ENCODE results near the gene VOPP1.

VOPP1 gene

DNA sequence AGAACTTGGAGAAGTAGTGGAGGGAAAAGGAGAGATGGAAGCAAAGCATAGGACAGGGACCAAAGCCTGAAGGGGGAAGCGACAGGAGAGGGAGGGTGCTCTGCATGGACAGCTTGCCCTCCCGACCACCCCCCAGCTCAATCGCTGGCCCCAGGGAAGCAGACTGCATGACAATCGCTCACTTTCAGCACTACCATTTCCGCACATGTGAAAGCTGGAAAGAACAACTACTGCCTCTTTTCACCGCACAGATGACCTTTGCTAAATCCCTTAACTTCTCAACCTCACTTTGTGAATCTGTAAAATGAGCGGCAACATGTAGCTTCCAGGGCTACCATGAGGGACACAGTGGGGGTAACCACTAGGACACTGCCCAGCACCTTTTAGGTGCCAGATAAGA, 17.1 kb downstream of the VOPP1 start:
- no peak overlapping the region for H3K4me3 ChIP-seq (replicated peaks in 1 of 2; ENCODE audit: low read depth in 2 of 2, low read length in 2 of 2)
- TF ChIP-seq, protein P1, sequence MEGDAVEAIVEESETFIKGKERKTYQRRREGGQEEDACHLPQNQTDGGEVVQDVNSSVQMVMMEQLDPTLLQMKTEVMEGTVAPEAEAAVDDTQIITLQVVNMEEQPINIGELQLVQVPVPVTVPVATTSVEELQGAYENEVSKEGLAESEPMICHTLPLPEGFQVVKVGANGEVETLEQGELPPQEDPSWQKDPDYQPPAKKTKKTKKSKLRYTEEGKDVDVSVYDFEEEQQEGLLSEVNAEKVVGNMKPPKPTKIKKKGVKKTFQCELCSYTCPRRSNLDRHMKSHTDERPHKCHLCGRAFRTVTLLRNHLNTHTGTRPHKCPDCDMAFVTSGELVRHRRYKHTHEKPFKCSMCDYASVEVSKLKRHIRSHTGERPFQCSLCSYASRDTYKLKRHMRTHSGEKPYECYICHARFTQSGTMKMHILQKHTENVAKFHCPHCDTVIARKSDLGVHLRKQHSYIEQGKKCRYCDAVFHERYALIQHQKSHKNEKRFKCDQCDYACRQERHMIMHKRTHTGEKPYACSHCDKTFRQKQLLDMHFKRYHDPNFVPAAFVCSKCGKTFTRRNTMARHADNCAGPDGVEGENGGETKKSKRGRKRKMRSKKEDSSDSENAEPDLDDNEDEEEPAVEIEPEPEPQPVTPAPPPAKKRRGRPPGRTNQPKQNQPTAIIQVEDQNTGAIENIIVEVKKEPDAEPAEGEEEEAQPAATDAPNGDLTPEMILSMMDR (IDR thresholded peaks at IDR 0.05; ENCODE audit: low read depth, low read length): no peak
- no peak for DNase-seq (ENCODE audit: low read depth in 2 of 2)

DNA sequence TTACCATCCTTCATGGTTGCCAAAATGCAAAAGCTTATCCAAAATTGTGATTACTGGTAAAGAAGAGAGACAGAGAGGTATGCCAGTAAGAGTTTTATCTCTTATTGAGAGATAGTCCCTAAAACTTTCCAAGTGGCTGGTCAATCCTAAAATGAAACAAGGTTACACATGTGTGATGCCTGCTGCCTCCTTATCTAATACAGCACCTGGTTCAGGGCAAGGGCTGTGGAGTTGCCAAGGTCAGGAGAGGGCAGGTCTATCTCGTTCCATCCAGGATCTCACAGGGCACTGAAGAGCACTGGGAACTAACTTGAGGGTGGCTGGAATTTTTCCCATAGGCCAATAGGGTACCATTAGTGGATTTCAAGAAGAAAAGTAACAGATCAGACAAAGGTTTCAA, 18.3 kb downstream of the VOPP1 start:
- TF ChIP-seq, protein P1 (IDR thresholded peaks at IDR 0.05; ENCODE audit: low read depth, low read length): no peak
- H3K4me3 ChIP-seq (replicated peaks in 1 of 2; ENCODE audit: low read depth in 2 of 2, low read length in 2 of 2): no peak overlapping the region
- no peak for DNase-seq (ENCODE audit: low read depth in 2 of 2)

DNA sequence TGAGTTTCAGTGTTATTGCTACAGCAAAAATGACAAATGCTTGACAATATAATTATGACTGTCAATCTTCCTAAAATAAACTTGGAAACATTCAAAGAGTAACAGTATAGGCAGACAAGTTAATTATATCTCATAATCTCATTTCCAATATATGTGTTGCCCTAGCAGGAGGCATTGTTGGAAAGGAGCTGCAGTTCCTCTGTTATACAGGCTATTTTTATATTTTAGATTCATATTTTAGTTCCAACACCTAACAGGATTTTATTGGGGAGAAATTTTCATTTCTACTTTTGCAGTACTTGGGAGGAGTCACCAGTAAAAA, 19.3 kb downstream of the VOPP1 start:
- H3K4me3 ChIP-seq (replicated peaks in 1 of 2; ENCODE audit: low read depth in 2 of 2, low read length in 2 of 2): no peak overlapping the region
- TF ChIP-seq, protein P1 (IDR thresholded peaks at IDR 0.05; ENCODE audit: low read depth, low read length): no peak
- no peak for DNase-seq (ENCODE audit: low read depth in 2 of 2)

DNA sequence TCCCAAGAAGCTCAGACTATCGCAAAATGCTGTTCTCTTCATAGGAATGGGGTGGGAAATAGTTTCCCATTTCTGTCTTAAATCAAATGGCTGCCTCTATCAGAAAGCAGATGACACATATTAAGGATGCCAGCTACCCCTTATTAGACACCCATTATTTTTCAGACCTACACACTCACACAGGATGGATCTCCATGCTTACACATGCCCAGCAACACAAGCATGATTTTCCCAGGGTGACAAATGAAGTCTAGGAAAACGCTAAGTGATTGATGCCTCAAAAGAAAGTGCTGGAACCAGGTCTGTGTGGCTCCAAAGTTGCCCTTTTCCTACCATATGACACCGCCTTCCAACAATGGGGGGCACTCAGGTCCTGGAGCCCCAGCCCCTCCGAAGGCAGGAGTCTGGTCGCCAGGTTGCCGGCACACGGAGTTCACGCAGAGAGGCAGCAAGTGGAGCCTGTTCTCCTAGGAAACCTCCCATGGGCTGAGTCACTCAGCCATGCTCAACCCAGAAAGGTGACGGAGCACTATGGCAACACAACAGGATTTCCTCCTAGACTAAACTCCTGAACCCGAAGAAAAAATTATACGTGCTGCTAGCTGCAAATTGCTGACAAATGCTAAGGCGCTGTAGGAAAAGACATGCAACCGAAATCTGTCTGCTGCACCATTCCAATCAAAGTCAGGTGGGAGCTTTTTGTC, 19.8 kb downstream of the VOPP1 start:
- peak; percentile 70 to 83 for DNase-seq (ENCODE audit: low read depth in 2 of 2)
- H3K4me3 ChIP-seq (replicated peaks in 1 of 2; ENCODE audit: low read depth in 2 of 2, low read length in 2 of 2): no peak overlapping the region
- TF ChIP-seq, protein P1 (IDR thresholded peaks at IDR 0.05; ENCODE audit: low read depth, low read length): no peak

DNA sequence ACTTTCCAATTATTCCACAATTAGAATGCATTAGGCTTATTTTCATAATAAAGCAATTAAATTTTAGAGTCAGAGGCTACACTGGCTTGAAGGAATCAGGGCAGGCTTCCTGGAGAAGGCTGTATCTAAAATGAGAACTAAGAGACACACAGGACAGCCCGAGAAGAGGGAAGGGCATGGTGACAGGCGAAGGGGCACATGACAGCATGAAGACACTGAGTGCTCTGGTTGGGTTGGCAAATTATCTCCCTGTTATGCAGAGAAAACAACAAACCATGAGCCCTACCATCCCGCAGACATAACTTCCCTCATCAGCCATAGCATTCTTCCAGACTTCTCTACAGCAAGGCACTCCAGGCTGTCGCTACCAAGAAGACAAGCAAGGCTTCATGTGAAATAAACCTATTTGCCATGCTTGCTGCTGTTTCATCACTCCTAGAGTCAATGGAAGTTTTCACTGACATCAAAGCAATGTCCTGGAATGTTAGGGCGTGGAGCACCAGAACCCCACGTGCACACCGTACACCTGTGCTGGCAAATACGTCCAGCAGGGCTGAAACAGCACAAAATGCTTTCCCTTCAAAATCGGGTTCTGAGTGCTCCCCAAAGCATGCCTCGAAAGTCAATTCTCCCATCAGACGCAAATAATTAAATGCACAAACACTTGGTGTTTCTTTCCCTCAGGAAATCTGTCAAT, 21.3 kb downstream of the VOPP1 start:
- no peak for DNase-seq (ENCODE audit: low read depth in 2 of 2)
- TF ChIP-seq, protein P1 (IDR thresholded peaks at IDR 0.05; ENCODE audit: low read depth, low read length): no peak
- no peak overlapping the region for H3K4me3 ChIP-seq (replicated peaks in 1 of 2; ENCODE audit: low read depth in 2 of 2, low read length in 2 of 2)

DNA sequence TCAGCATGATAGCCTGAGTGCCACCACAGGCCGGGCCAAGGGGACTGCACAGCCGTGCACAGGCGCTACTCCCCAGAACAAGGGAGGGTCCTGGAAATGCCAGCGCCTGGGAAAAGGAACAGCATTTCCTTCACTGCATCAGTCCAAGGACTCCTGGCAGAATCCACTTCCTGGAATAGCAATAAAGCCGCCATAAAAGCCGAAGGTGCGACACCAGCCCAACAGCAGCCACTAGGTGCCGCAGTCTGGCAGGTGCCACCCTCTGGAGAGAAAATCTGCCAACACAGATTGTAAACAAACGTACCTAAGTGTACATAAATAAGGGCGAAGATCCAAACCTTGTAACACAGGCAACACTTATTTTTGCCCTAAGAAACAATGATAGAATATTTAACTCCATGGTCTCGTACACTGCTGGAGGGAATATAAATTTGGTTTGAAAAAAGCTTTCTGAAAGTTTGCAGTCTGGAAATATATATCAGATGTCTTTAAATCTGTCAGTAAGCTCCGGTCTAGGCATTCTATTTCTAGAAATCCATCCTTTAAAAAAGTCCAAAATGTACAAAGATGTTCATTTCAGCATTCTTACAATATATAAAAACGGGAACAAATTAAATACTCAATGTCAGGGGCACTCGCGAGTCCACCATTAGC, 22.2 kb downstream of the VOPP1 start:
- DNase-seq (ENCODE audit: low read depth in 2 of 2): no peak
- TF ChIP-seq, protein P1 (IDR thresholded peaks at IDR 0.05; ENCODE audit: low read depth, low read length): no peak
- H3K4me3 ChIP-seq (replicated peaks in 1 of 2; ENCODE audit: low read depth in 2 of 2, low read length in 2 of 2): no peak overlapping the region

All from cardiac fibroblast (primary cell).